T-helper 9 cell (primary cell): Measurements from ENCODE around the gene CACNA2D3.
"Not testable (repeated sequence)": the region's sequence is repeated elsewhere in the genome, so short reads cannot be mapped to it uniquely, and the experiment has no call there.

ENCODE experiments used
- DNase-seq: peaks from one replicate; pipeline ENCODE4 v3.0.0-alpha.2; 2020

CACNA2D3 gene

GRCh38 chr3:55060896-55061719, 938.8 kb downstream of the CACNA2D3 start:
- no peak for DNase-seq

GRCh38 chr3:55061720-55062034, 939.3 kb downstream of the CACNA2D3 start:
- DNase-seq, result no peak

- DNase-seq, result no peak
Measured at GRCh38 chr3:55064164-55064563, 941.8 kb downstream of the CACNA2D3 start.

DNA sequence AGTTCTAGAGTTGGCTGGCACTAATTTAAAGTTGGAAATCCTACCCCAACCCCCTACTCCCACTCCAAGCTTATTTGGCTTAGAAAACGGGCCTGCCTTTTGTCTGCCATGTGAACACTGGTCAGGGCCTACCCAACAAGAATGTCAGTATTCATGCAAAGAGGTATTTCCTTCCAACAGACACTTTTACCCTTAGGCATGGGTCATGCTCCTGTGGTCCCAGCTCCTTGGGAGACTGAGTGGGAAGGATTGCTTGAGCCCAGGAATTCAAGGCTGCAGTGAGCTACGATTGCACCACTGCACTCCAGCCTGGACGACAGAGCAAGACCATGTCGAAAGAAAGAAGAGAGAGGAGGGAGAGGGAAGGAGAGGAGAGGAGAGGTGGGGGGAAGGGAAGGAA, 943.0 kb downstream of the CACNA2D3 start:
- no peak for DNase-seq

GRCh38 chr3:55066551-55067047, 944.2 kb downstream of the CACNA2D3 start:
- no peak for DNase-seq

- DNase-seq, result no peak
Measured at GRCh38 chr3:55069950-55070349, 947.6 kb downstream of the CACNA2D3 start.

GRCh38 chr3:55074796-55075195, 952.4 kb downstream of the CACNA2D3 start:
- DNase-seq, result no peak

DNA sequence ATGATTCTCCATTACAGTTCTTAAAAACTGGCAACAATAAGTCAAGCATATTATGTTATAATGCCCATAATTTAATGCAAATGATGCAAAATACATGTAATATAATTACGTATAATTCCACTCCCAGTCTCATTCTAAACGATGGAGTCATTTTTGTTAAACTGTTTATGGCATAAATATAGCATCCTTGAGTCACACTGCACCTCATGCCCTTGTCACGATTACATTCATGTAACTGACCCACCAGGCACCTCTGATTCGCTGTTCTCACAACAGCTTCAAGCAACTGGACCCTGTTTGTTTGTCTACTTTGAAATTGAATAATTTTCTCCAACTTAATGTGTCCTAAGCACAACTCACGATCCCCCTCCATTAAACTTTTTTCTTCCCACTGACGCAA, 953.5 kb downstream of the CACNA2D3 start:
- no peak for DNase-seq

DNA sequence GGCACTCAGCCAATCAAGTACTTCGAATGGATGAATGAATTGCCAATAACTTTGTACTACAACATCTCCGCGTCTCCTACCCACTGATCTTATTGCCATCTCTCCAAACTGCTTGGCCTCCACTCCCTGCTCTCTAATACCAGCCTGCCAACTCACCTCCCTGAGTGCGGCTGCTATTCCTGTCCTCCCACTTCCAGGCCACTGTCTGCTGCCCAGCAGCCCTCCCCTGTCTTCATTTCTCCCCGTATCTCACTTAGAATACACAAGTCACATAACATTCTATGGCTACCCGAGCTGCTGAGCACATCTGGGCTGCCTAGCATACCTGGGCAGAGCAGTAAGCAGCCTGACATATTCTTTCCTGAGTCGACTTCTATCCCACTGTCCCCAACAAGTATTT, 955.4 kb downstream of the CACNA2D3 start:
- DNase-seq, result no peak

GRCh38 chr3:55078876-55079275, 956.5 kb downstream of the CACNA2D3 start:
- no peak for DNase-seq

- DNase-seq, result no peak
Measured at GRCh38 chr3:55085231-55085630, 962.9 kb downstream of the CACNA2D3 start.

DNA sequence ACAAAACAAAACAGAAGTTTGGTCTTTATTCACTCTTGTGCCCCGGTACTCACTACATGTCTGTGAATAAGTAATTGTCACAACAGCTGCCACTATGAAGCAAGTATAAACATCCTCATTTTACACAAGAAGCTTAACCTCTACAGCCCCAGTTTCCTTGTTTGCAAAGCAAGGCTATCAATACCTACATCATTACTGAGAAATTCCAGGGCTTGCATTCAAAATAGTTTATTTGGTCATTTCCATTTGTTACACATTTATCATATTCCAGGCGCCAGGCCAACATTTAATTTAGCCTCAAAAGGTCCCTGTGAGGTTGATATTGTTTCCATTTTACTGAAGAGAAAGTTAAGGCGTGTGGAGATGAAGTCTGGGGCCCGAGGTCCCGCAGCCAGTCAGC, 966.9 kb downstream of the CACNA2D3 start:
- DNase-seq, result no peak

- no peak for DNase-seq
Measured at GRCh38 chr3:55090291-55090690, 967.9 kb downstream of the CACNA2D3 start.

DNA sequence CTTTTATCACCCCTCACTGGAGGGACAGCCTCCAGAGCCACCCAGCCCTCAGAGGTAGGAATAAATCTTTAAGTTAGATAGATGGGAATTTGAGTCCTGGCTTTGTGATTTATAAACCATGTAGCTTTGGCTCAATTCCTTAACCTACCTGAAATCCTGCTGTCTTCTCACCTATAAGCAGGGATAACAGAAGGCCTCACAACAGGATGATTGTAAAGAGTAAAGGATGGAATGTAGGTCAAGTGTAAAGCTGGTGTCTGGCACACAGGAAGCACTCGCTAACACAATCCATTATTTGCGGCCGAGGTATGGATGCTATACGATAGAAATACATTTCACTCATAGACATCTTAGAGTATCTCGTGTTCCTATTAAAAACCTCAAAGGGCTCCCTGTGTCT, 968.4 kb downstream of the CACNA2D3 start:
- DNase-seq, result no peak

GRCh38 chr3:55091381-55092225, 969.3 kb downstream of the CACNA2D3 start:
- no peak for DNase-seq

DNA sequence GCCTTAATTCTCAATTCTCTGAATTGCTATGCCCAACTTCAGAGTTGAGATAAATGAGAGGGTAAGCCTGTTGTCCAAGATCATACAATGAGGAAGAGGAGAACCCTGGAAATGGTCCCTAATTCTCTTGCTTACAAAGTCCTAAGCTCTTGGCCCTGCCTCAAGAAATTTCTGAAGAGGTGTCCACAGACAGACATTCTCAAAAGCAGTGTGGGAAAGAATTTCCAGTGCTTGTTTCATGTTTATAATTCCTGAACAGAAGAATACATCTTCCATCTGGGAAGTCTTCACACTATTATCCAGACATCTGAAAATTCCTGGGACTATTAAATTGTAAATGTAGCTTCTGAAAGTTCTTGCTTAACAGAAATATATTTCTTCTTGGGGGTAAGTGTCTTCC, 972.3 kb downstream of the CACNA2D3 start:
- no peak for DNase-seq

- DNase-seq, result no peak
Measured at GRCh38 chr3:55097441-55097840, 975.1 kb downstream of the CACNA2D3 start.

GRCh38 chr3:55105647-55106046, 983.3 kb downstream of the CACNA2D3 start:
- no peak for DNase-seq

- DNase-seq, result no peak
Measured at GRCh38 chr3:55107187-55107586, 984.8 kb downstream of the CACNA2D3 start.

GRCh38 chr3:55111906-55112305, 989.6 kb downstream of the CACNA2D3 start:
- not testable (repeated sequence) for DNase-seq

DNA sequence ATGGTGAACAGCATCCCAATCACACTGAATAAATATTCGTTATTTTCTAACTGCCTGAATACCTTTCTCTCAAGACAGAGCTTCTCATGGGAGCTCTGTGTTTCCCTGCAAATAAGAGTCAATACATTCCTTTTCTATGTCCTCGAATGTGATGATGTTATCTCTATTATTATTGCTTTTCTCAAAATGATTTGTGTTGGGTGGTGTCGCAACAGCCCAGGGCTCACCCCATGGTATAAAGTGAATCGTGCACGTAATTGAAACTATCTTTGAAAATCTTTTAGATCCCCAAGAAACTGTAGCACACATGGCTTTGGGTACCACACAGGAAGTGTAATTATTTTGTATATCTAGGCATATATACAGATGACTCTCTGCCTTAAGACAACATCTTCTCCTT, 996.1 kb downstream of the CACNA2D3 start:
- no peak for DNase-seq

- DNase-seq, result no peak
Measured at GRCh38 chr3:55119268-55119667, 996.9 kb downstream of the CACNA2D3 start.

- no peak for DNase-seq
Measured at GRCh38 chr3:55122312-55122711, 1000.0 kb downstream of the CACNA2D3 start.
